ENCODE results near the gene VOPP1.
"Not testable (repeated sequence)": the region's sequence is repeated elsewhere in the genome, so short reads cannot be mapped to it uniquely, and the experiment has no call there.

Gene VOPP1

GRCh38 chr7:55582656-55583055 is 10.4 kb upstream of the VOPP1 start:
- DNase-seq (ENCODE audit: low read depth in 1 of 2, low spot score in 1 of 2), result not testable (repeated sequence)

DNA sequence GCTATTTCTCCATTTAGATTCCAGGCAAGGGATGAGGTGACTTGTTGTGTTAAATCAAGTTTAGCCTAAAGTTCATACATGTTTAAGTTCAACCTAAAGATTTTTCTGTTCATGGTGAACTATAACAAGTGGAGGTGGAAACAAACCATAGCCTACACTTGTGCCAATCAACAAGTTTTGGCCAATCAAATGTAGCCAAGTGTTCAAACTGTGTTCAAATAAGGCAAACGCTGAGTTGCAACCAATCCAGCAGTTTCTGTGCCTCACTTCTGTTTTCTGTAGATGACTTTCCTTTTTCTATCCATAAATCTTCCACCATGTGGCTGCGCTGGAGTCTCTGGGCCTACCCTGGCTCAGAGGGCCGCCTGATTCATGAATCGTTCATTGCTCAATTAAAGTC is 4.5 kb upstream of the VOPP1 start:
- no peak for DNase-seq (ENCODE audit: low read depth in 1 of 2, low spot score in 1 of 2)

- DNase-seq (ENCODE audit: low read depth in 1 of 2, low spot score in 1 of 2), result no peak
Measured at GRCh38 chr7:55575733-55576132, 3.4 kb upstream of the VOPP1 start.

- no peak for DNase-seq (ENCODE audit: low read depth in 1 of 2, low spot score in 1 of 2)
Measured at GRCh38 chr7:55575098-55575497, 2.8 kb upstream of the VOPP1 start.

DNA sequence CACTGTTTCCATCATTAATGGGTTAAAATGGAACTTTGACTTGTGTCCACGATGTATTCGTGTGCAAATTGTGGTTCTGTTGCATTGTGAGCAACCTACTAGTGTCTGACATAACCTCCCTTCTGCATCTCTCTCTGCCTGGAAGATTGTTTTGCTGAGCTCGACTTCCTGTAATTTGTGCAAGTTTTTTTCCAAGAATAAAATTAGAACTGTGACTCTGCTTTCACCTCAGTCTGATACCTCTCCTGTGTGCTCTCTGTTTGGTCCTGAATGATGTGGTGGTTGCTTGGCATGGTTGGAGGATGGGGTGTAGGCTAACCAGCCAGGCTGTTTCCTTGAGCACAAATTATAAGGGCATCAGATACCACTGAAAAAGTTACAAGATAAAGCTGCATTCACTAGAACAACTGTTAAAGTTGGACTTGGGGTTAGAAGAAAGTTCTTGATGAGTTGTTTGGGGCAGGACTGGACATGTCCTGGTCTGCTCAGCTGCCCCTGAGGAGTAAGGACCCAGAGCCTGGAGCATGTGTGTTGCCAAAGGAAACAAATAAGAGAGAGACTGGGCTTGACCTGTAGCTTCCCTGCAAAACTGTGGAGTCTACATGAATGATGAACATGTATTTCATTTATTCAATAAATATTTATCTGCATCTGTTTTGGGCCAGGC is 1.9 kb upstream of the VOPP1 start:
- DNase-seq (ENCODE audit: low read depth in 1 of 2, low spot score in 1 of 2), result no peak

DNA sequence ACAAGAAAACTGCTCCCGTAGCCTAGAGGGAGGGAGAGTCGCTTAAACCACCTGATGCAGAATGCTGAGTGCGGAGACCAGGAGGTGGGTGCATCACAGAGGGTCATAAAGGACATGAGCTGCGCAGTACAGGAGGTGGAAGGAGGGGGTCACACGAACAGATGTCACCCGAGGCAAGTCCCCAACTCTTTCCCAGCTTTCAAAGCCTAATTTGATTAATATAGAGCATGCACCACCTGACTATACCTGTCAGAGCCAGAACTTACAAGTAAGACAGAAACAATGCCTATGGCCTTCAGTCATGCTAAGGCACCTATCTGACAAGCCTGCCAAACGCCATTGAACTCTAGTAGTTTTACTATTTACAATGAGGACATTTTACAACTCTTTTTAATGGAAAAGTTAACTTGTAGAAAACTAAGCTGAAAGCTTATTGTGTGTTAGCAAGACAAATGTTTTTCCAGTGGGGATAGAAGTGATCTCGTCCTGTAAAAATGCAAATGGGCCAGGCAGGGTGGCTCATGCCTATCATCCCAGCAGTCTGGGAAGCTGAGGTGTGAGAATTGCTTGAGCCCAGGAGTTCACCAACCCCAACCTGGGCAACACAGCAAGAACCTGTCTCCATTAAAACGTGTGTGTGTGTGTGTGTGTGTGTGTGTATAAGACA is 1.1 kb upstream of the VOPP1 start:
- no peak for DNase-seq (ENCODE audit: low read depth in 1 of 2, low spot score in 1 of 2)

GRCh38 chr7:55571511-55572377 is 558 bp downstream of the VOPP1 start:
- peak; percentile 24 to 40 for DNase-seq (ENCODE audit: low read depth in 1 of 2, low spot score in 1 of 2)

DNA sequence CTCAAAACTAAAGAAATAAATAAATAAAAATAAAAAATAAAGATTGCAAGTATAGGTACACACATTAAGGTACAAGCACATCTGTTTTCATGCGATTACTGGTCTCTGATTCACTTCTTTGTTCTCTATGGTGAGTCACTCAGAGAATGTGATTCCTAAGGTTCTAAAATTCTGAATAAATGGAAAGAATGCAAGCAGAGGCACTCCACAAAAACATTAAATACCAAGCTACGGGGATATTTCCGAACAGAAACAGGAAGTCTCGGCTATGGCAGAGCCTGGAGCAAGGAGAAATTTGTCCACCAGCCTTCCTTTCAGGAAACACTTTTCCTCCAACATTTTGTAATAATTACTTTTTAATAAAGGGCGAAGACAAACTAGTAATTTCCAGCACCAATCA is 1.4 kb downstream of the VOPP1 start:
- DNase-seq (ENCODE audit: low read depth in 1 of 2, low spot score in 1 of 2), result no peak

DNA sequence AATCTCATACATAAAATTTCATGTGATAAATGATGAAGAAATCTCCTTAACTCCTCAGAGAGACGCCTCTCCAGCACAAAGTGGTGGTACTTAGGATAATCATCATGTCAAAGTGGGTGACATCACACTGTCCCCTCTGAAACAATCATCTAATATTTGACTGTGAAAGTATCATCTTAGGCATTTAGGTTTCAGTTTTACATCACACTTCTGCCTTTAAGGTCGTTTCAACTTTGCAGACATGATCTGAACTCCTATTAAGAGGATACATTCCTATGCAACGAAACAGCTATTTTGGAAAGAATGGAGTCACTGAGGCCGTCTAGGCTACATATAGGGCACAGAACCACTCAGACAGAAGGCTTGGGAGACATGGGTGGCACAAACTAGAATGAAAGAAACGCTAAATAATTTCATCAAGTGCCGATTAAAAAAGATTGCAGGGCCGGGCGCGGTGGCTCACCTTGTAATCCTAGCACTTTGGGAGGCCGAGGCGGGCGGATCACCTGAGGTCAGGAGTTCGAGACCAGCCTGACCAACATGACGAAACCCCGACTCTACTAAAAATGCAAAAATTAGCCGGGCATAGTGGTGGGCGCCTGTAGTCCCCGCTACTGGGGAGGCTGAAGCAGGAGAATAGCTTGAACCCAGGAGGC is 2.0 kb downstream of the VOPP1 start:
- DNase-seq (ENCODE audit: low read depth in 1 of 2, low spot score in 1 of 2), result no peak

DNA sequence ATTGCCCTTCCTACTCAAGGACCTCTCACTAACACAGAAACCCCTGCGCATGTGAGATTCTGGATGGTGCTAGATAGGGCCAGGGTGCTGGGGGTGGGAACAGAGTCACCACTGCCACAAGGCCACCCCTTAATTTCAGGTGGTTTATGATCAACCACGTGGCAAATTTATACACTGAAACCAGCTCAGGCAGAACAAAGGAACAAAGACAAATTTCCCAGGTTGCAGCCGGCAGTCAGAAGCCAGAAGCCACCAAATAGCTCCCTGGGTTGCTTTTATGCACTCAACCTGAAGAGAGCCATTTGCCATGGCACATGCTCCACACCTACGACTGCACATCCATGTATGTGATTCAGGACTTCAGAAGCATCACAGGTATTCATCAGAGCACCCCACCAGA is 2.5 kb downstream of the VOPP1 start:
- peak in 1 of 2 donors; percentile 38 for DNase-seq (ENCODE audit: low read depth in 1 of 2, low spot score in 1 of 2)

DNA sequence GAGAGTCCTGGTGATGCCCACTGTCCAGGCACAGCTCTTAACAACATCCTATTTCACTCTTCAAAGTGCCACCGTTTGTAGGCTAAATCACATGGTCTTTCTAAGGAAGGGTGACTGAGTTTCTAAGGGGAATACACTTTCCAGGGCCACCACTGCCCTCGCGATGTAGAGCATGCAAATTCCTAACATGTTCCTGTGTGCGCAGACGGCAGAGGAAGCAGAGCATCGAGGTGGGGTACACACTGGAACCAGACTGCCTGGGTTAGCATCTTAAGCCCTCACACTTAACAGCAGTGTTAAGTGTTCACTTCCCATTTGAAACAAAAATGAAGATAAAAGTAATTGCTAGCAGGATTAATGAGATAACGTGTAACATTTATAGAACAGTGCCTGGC is 3.0 kb downstream of the VOPP1 start:
- no peak for DNase-seq (ENCODE audit: low read depth in 1 of 2, low spot score in 1 of 2)

DNA sequence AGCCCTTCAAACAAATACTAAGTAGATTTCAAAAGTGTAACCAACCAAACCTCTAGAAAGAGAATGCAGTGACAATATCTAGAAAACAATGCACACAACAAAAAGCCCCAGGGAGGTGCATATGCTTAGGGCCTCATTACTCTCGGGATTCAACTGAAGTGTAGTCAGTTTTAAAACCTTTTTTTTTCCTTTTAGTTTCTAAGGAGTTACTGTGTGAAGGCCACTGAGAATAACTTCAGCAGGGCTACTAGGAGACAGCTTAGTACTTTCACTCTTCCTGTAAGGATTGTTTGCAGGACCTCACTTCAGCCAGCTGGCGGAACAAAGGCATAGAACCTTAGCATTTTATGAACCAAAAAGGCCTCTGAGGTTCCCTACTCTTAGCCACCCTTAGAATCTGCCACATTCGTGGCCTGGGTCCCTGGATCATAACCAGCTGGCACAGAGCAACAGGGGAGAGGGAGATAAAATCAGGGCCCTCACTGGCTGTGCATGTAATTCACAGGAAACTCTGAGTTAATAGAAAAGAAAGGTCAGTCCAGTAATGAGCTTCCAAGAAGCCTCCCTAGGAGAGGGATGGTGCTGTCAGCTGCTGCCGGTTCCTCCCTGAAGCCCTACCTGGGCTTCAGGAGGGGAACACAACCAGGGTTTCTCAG is 3.6 kb downstream of the VOPP1 start:
- DNase-seq (ENCODE audit: low read depth in 1 of 2, low spot score in 1 of 2), result no peak

DNA sequence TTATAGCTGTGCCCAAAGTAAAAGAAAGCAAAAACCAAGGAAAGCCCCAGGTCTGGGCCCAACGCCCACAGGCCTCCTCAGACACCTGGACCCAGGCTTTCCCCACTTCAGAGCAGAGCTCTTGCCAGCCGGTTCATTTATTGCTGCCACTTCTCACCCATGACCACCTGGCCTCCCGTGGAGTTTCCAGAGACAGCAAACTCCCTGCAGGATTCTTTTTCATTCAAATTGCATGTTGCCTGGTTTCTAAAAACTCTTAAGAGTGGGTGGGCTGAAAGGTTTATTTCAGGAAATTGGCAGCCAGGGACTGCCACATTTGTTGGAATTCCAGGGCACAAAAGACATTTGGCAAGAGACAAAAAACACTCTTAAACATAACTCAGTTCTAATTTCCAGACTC is 4.7 kb downstream of the VOPP1 start:
- no peak for DNase-seq (ENCODE audit: low read depth in 1 of 2, low spot score in 1 of 2)

DNA sequence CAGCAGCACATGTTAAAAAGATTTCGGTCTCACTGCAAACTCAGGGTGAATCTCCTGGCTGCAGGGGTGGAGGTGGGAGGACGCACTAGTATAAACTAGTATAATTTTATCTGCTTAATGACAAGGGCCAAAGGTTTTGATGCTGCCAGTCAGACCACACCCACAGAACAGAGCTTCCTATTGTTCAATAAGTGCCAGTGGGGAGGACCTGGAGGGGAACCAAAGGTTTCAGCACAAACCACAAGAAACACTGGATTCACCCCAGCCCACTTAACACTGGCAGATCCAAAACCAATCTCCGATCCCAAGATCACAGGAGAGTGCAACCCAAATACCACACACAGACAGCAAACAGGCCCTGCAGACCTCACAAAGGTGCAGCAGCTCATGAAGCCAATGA is 6.6 kb downstream of the VOPP1 start:
- no peak for DNase-seq (ENCODE audit: low read depth in 1 of 2, low spot score in 1 of 2)

DNA sequence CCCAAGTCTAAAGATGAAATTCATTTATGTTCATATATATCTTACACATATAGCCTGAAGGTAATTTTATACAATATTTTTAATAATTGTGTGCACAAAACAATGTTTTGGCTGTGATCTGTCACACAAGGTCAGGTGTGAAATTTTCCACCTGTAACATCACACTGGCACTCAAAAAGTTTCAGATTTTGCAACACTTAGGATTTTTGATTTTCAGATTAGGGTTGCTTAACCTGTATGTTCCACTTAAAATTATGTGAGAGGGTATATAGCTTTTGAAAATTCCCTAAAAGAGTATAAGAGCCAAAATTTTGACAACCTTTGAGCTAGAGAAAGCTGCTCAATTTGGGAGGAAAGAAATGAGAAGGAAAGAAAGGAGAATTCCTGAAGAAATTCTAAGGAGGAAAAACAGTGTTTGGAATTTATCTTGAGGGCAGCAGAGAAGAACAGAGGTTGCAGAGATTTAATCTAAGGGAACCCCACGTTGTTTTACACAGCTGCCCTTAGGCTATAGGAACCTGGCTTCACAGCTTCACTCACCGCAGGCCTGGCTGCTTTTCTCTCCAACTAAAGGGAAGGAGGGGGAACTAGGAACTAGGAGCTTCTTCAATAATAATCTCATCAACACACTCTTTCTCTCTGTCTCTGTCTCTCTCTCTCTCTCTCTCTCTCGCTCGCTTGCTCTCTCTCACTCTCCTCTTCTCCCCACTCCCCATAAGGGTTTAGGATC is 8.5 kb downstream of the VOPP1 start:
- no peak for DNase-seq (ENCODE audit: low read depth in 1 of 2, low spot score in 1 of 2)

DNA sequence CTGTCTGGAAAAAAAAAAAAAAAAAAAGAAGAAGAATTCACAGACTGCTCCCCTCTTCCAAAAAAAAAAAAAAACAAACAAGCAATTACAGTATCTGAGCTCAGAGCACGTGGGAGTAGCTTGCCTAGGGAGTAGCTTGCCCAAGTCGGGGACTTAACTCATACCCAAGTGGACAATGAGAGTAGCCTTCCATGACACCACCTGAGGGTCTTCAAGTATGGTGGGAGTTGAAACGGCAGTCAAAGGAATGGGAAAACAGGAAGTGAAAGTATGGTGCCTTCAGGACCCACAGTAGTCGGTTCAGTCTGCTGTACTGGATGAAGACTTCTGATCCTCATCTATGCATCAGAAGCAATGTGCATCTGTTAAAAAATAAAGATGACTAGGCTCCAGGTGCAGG is 10.6 kb downstream of the VOPP1 start:
- no peak for DNase-seq (ENCODE audit: low read depth in 1 of 2, low spot score in 1 of 2)

DNA sequence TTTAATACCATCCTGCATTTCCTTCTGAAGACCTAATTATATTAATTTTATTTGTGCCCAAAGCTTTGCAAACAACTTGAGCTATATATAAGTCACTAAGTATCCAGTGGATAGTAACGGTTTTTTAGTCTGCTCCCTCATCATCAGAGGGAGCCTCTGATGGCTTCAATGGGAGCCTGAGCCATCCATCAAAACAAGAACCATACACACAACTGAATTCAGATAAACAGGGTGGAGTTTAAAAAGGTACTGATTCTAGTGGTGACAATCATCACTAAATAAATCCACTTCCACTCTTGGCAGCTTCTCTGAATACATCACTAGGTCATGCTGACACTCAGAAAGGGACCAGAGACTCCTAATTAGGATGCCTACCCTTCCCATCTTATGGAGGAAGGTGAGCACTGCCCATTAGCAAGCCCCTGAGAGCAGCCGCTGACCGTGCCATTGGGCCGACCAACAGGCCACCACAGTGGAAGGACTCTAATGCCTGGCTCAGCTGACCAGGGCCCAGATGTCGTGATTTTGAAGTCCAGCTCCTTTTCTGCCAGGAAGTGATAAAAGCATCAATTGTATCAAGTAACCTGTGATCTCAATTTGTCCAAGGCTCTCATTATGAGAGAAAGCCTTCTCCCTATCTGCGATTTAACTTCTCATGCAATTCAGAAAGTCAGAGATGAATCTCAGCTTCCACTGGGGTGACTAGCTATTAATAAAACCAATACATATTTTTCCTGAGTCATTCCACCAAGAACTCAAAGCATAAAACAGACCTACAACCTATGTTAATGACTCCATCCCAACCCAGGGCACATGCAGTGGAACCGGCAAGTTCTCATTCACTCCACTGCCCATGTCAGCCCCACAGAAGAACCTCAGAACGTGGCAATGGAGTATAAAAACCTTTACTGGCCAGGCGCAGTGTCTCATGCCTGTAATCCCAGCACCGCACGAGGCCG is 13.1 kb downstream of the VOPP1 start:
- DNase-seq (ENCODE audit: low read depth in 1 of 2, low spot score in 1 of 2), result no peak

GRCh38 chr7:55557666-55558188 is 14.6 kb downstream of the VOPP1 start:
- DNase-seq (ENCODE audit: low read depth in 1 of 2, low spot score in 1 of 2), result no peak

- DNase-seq (ENCODE audit: low read depth in 1 of 2, low spot score in 1 of 2), result no peak
Measured at GRCh38 chr7:55556492-55556891, 15.8 kb downstream of the VOPP1 start.
